H1 (cell line): ENCODE results near the gene C2orf92. TPM values are rescaled to one million over a fixed set of nuclear protein-coding genes. Genes with fewer than 3 reads are reported as not detected.

Source experiments
- ASH2L ChIP-seq: fragments of 200-600, 300-600 bp; sonication (generic); IDR thresholded peaks from one replicate; pipeline ENCODE4 v1.7.1; 2017; ENCODE audit warnings: low read length
- EP300 ChIP-seq, 2 experiments: IDR thresholded peaks; 1 replicate in 1 of 2; 2 replicates in 1 of 2; pipeline ENCODE4 v1.6.1; 2011 to 2012; ENCODE audit warnings: low read depth in 2 of 2, low read length in 2 of 2, mild to moderate bottlenecking in 2 of 2, borderline replicate concordance in 1 of 2, inconsistent platforms in 1 of 2, moderate library complexity in 1 of 2
- polyA plus RNA-seq, 7 experiments: library from polyadenylated mRNA; depleted of rRNA in 3 of 7; stranded (reverse) in 5 of 7; unstranded in 2 of 7; fragments of >200 nt in 5 of 7; fragments of 200-250 nt in 2 of 7; gene quantifications; 1 replicate in 5 of 7; 2 replicates in 1 of 7; 4 replicates in 1 of 7; pipeline versions ENCODE4 v1.2.1 to v1.2.3, GENCODE V29; 2011 to 2013; ENCODE audit warnings: missing spikeins in 2 of 7, mixed read lengths in 2 of 7
- total RNA-seq: library from RNA; stranded (reverse); fragmentation: NEBNext Ultra II Directional; extraction: Animal tissue kit (Norgen Biotek cat#: 25700); gene quantifications from 2 replicates; pipeline ENCODE4 v1.2.1, GENCODE V29; 2021

C2orf92 gene
- total and polyA plus RNA-seq, 2 of the 8 experiments (the other 6 are each of a cell fraction or from before 2014, with no cell fraction given): 2.3 to 3.7 TPM

DNA sequence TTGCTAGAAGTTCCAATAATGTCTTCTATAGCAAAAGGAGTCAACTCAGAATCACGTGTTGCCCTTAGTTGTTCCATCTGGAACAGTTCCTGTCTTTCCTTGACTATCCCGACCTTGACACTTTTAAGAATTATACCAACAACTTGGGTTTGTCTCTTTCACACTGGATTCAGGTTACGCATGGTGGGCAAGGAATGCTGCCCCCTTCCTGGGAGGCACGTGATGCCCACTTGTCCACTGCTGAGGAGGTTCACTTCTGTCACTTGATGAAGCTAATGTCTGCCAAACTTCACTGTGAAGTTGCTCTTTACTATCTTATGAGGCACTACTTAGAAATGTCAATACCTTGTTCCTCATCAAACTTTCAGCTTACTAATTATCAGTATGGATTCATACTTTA is 18.4 kb upstream of the C2orf92 start (continued):
- TF ChIP-seq EP300 (IDR thresholded peaks at IDR 0.05; ENCODE audit: borderline replicate concordance in 1 of 2, low read depth in 2 of 2, low read length in 2 of 2) (no peak), ASH2L (no peak)
